ENCODE measurements around the gene IL20RA.

GRCh38 chr6:137084865-137085617 is 40.3 kb upstream of the IL20RA start:
- TF ChIP-seq CTCF (optimal IDR thresholded peaks at IDR 0.05 in 1 of 3, IDR thresholded peaks at IDR 0.05 in 1 of 3, conservative IDR thresholded peaks at IDR 0.05 in 1 of 3; ENCODE audit: extremely low read depth in 1 of 3, insufficient read depth in 2 of 3, low read length in 3 of 3) (no peak), EZH2 (IDR thresholded peaks at IDR 0.05; ENCODE audit: low read length) (no peak)
